Parietal lobe (tissue), 2 donors: Measurements from ENCODE around the gene LCK. TPM values are rescaled to one million over a fixed set of nuclear protein-coding genes. Genes with fewer than 3 reads are reported as not detected.

Experiments used
- small RNA-seq: library from RNA; depleted of rRNA; stranded (forward); fragments of <200 nt; gene quantifications from one replicate; pipeline ENCODE3, GENCODE V24; 2014; ENCODE audit warnings: low replicate concordance
- total RNA-seq: library from RNA; depleted of rRNA; stranded (reverse); fragments of >200 nt; gene quantifications from one replicate; pipeline ENCODE4 v1.2.3, GENCODE V29; 2014

LCK gene
- not detected for total RNA-seq

GRCh38 chr1:32250893-32251716, at the start of gene LCK:
LCK (plus strand) TSS chr1:32251265; CDS start chr1:32274330, 23,065 bp downstream.

GRCh38 chr1:32205401-32206370, 45.4 kb upstream of the LCK start, which contains the start of gene IQCC:
IQCC (plus strand) TSS chr1:32205671; CDS start chr1:32205682, 11 bp downstream.

GRCh38 chr1:32208891-32209328, 42.2 kb upstream of the LCK start, which contains the start of gene DCDC2B:
DCDC2B (plus strand) TSS chr1:32209089; CDS start chr1:32209094, 5 bp downstream.

GRCh38 chr1:32221980-32222755, 28.9 kb upstream of the LCK start, which contains the start of the genes EIF3I and TMEM234:
EIF3I (plus strand) TSS chr1:32222407; CDS start chr1:32222442, 35 bp downstream.
TMEM234 (minus strand) TSS chr1:32222353; CDS start chr1:32222322, 31 bp downstream.

GRCh38 chr1:32246888-32247273, 4.2 kb upstream of the LCK start, which contains the start of gene FAM167B:
FAM167B (plus strand) TSS chr1:32247222; CDS start chr1:32247422, 200 bp downstream.

GRCh38 chr1:32291708-32292538, 40.9 kb downstream of the LCK start, which contains the start of gene HDAC1:
HDAC1 (plus strand) TSS chr1:32292083; CDS start chr1:32292170, 87 bp downstream.

Small RNAs within 50 kb of the gene (small RNA-seq; reads per million reads assigned to genes)
- gene RF00017 (not detected), gene RF00019 (not detected)

Other genes starting within 250 kb of the LCK start
- 128 TPM for gene KHDRBS1, start 237.4 kb upstream of the LCK start, total RNA-seq
- 7.8 TPM for gene TMEM39B, start 178.3 kb upstream of the LCK start, total RNA-seq
- gene KPNA6, start 143.2 kb upstream of the LCK start, total RNA-seq = 30.0 TPM
- gene TXLNA, start 71.6 kb upstream of the LCK start, total RNA-seq = 23.5 TPM
- 31.3 TPM for gene CCDC28B, start 50.7 kb upstream of the LCK start, total RNA-seq
- 4.1 TPM for gene IQCC, start 45.6 kb upstream of the LCK start, total RNA-seq
- gene DCDC2B, start 42.2 kb upstream of the LCK start, total RNA-seq = not detected
- gene TMEM234, start 28.9 kb upstream of the LCK start, total RNA-seq = 29.4 TPM
- gene EIF3I, start 28.9 kb upstream of the LCK start, total RNA-seq = 75.7 TPM
- not detected for gene FAM167B, start 4.0 kb upstream of the LCK start, total RNA-seq
- gene HDAC1, start 40.8 kb downstream of the LCK start, total RNA-seq = 41.6 TPM
- 332 TPM for gene MARCKSL1, start 85.0 kb downstream of the LCK start, total RNA-seq
- 5.0 TPM for gene FAM229A, start 111.2 kb downstream of the LCK start, total RNA-seq
- gene TSSK3, start 111.3 kb downstream of the LCK start, total RNA-seq = not detected
- gene BSDC1, start 143.2 kb downstream of the LCK start, total RNA-seq = 94.8 TPM
- gene ZBTB8B, start 213.8 kb downstream of the LCK start, total RNA-seq = 20.7 TPM